Hepatocyte (in vitro differentiated cells): ENCODE results near the gene SLC51A. TPM values are rescaled to one million over a fixed set of nuclear protein-coding genes. Genes with fewer than 3 reads are reported as not detected.

Experiments used
- DNase-seq: peaks from one replicate; pipeline ENCODE4 v3.0.0-alpha.2; 2016; ENCODE audit warnings: low spot score
- H2AFZ ChIP-seq: fragments of 200-600 bp; sonication (generic); 2 replicates; pipeline ENCODE4 v1.6.0; 2016; ENCODE audit warnings: antibody characterized with exemption, mild to moderate bottlenecking
- H3K27ac ChIP-seq: fragments of 200-600 bp; sonication (generic); 2 replicates; pipeline ENCODE4 v1.5.1; 2016; ENCODE audit warnings: mild to moderate bottlenecking
- H3K27me3 ChIP-seq: fragments of 200-600 bp; sonication (generic); 2 replicates; pipeline ENCODE4 v1.6.1; 2016
- H3K36me3 ChIP-seq: fragments of 200-600 bp; sonication (generic); replicated peaks from 2 replicates; pipeline ENCODE4 v1.5.1; 2016; ENCODE audit warnings: low read depth; ENCODE audit not compliant: insufficient read depth
- H3K4me1 ChIP-seq: fragments of 200-600 bp; sonication (generic); 2 replicates; pipeline ENCODE4 v1.5.1; 2016; ENCODE audit warnings: mild to moderate bottlenecking, moderate library complexity; ENCODE audit not compliant: insufficient read depth
- H3K4me2 ChIP-seq: fragments of 200-600 bp; sonication (generic); 2 replicates; pipeline ENCODE4 v1.6.0; 2016
- H3K4me3 ChIP-seq: fragments of 200-600 bp; sonication (generic); 2 replicates; pipeline ENCODE4 v1.5.1; 2016; ENCODE audit warnings: mild to moderate bottlenecking
- H3K79me2 ChIP-seq: fragments of 200-600 bp; sonication (generic); 2 replicates; pipeline ENCODE4 v1.6.0; 2017; ENCODE audit warnings: mild to moderate bottlenecking
- H3K9me2 ChIP-seq: fragments of 200-600 bp; sonication (generic); replicated peaks from 2 replicates; pipeline ENCODE4 v1.6.0; 2017; ENCODE audit warnings: mild to moderate bottlenecking; ENCODE audit not compliant: insufficient read depth
- H3K9me3 ChIP-seq: fragments of 200-600 bp; sonication (generic); 2 replicates; pipeline ENCODE4 v1.5.1; 2016; ENCODE audit warnings: low read depth, mild to moderate bottlenecking
- H4K20me1 ChIP-seq: fragments of 200-600 bp; sonication (generic); 2 replicates; pipeline ENCODE4 v1.6.0; 2016; ENCODE audit warnings: mild to moderate bottlenecking; ENCODE audit not compliant: insufficient read depth, poor library complexity, severe bottlenecking
- CTCF ChIP-seq: fragments of 200-600 bp; sonication (generic); IDR thresholded peaks from 2 replicates; pipeline ENCODE4 v1.5.1; 2016; ENCODE audit warnings: antibody characterized with exemption, mild to moderate bottlenecking; ENCODE audit not compliant: poor library complexity
- EZH2 ChIP-seq: fragments of 200-600 bp; sonication (generic); IDR thresholded peaks from 2 replicates; pipeline ENCODE4 v1.6.1; 2016; ENCODE audit warnings: antibody characterized with exemption, mild to moderate bottlenecking, borderline replicate concordance
- EZH2phosphoT487 ChIP-seq: fragments of 200-600 bp; sonication (generic); IDR thresholded peaks from one replicate; pipeline ENCODE4 v1.6.1; 2018; ENCODE audit warnings: antibody characterized with exemption, mild to moderate bottlenecking, low read depth, moderate library complexity; ENCODE audit not compliant: unreplicated experiment, severe bottlenecking
- WGBS: methylation state at CpG from one replicate; pipeline ENCODE4 v1.1.6; 2016; ENCODE audit warnings: low lambda C conversion rate; ENCODE audit errors: missing lambda C conversion rate; 5-methylcytosine and 5-hydroxymethylcytosine counted together
- polyA plus RNA-seq: library from polyadenylated mRNA; unstranded; fragments of >200 nt; fragmentation: Nextera tagmentation; extraction: Ambion mirVana; gene quantifications from 2 replicates; pipeline ENCODE4 v1.2.1, GENCODE V29; 2016
- total RNA-seq: library from RNA; depleted of rRNA; stranded (reverse); fragments of >200 nt; gene quantifications from 2 replicates; pipeline ENCODE4 v1.2.3, GENCODE V29; 2014

SLC51A gene
- total and polyA plus RNA-seq, 2 experiments from 2014 or later, result 3.9 to 15.8 TPM

GRCh38 chr3:196268284-196269163 is 52.2 kb downstream of the SLC51A start:
- WGBS, result 89% methylated on average over 9 of the region's 9 CpGs
- no peak overlapping the region for H2AFZ ChIP-seq
- TF ChIP-seq EZH2 (no peak), EZH2phosphoT487 (no peak)
- no peaks in the 10 kb centered on the region for H3K4me1 ChIP-seq
- H3K9me2 ChIP-seq, result no peaks in the 10 kb centered on the region
- no peak for DNase-seq
- peaks cover 39% of the 10 kb centered on the region for H3K79me2 ChIP-seq
- H3K27me3 ChIP-seq, result no peaks in the 10 kb centered on the region
- no peaks in the 10 kb centered on the region for H3K36me3 ChIP-seq
- H4K20me1 ChIP-seq, result peaks cover 7% of the 10 kb centered on the region
- no peak overlapping the region for H3K27ac ChIP-seq
- H3K4me2 ChIP-seq, result no peak overlapping the region
- H3K4me3 ChIP-seq, result no peak overlapping the region
- H3K9me3 ChIP-seq, result no peaks in the 10 kb centered on the region

GRCh38 chr3:196270499-196270898 is 54.2 kb downstream of the SLC51A start:
- H4K20me1 ChIP-seq, result peaks cover 13% of the 10 kb centered on the region
- no peak for DNase-seq
- no peak overlapping the region for H2AFZ ChIP-seq
- no peaks in the 10 kb centered on the region for H3K27me3 ChIP-seq
- no peak overlapping the region for H3K4me2 ChIP-seq
- H3K36me3 ChIP-seq, result no peaks in the 10 kb centered on the region
- 96% methylated on average over 5 of the region's 5 CpGs for WGBS
- peaks cover 48% of the 10 kb centered on the region for H3K79me2 ChIP-seq
- no peak for TF ChIP-seq CTCF
- no peak for TF ChIP-seq EZH2phosphoT487
- TF ChIP-seq EZH2, result no peak
- no peaks in the 10 kb centered on the region for H3K9me2 ChIP-seq
- H3K9me3 ChIP-seq, result no peaks in the 10 kb centered on the region
- H3K4me1 ChIP-seq, result no peaks in the 10 kb centered on the region
- no peak overlapping the region for H3K4me3 ChIP-seq
- no peak overlapping the region for H3K27ac ChIP-seq

DNA sequence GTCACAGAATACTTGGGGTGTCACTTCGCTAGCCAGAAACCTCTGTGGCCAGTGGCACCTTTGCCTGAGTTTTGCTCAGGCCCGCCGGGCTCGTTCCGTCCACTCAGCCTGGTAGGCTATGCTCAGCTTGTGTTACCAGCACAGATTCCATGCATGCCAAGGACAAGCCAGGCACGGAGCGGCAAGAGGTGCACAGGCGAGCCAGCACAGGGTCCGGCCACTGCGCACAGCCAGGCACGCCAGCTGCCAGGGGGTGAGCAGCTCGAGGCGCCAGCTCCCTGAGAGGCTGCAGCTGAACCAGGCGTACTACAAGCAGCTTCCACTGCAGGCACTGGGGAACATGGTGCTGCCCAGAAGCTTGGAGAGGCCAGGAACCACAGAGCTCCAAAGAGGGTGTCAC is 56.5 kb downstream of the SLC51A start:
- Histone ChIP-seq H3K9me3 (no peaks in the 10 kb centered on the region), H3K4me1 (no peaks in the 10 kb centered on the region), H3K36me3 (no peaks in the 10 kb centered on the region), H3K27me3 (no peaks in the 10 kb centered on the region), H3K4me3 (no peak overlapping the region), H3K79me2 (peaks cover 68% of the 10 kb centered on the region), H3K9me2 (no peaks in the 10 kb centered on the region), H4K20me1 (peaks cover 13% of the 10 kb centered on the region), H3K27ac (no peak overlapping the region), H2AFZ (no peak overlapping the region), H3K4me2 (no peak overlapping the region)
- TF ChIP-seq EZH2phosphoT487 (no peak), EZH2 (no peak), CTCF (no peak)
- WGBS, result 96% methylated on average over 14 of the region's 14 CpGs
- no peak for DNase-seq

GRCh38 chr3:196273655-196274054 is 57.3 kb downstream of the SLC51A start:
- Histone ChIP-seq H3K9me3 (no peaks in the 10 kb centered on the region), H4K20me1 (peaks cover 13% of the 10 kb centered on the region), H3K4me2 (no peak overlapping the region), H3K36me3 (no peaks in the 10 kb centered on the region), H3K4me3 (no peak overlapping the region), H2AFZ (no peak overlapping the region), H3K27me3 (no peaks in the 10 kb centered on the region), H3K9me2 (no peaks in the 10 kb centered on the region), H3K4me1 (no peaks in the 10 kb centered on the region), H3K79me2 (peaks cover 77% of the 10 kb centered on the region), H3K27ac (no peak overlapping the region)
- no peak for DNase-seq
- 86% methylated on average over 12 of the region's 12 CpGs for WGBS
- no peak for TF ChIP-seq EZH2
- no peak for TF ChIP-seq EZH2phosphoT487
- TF ChIP-seq CTCF, result no peak
